CD4-positive, alpha-beta T cell treated with Interleukin-6 at 100 ng/mL for 8 hours (primary cell): ENCODE measurements around the gene MYH14.

ENCODE experiments used
- DNase-seq: peaks from one replicate; pipeline ENCODE4 v3.0.0-alpha.2; 2020; ENCODE audit warnings: mixed read lengths, low spot score

MYH14 gene

DNA sequence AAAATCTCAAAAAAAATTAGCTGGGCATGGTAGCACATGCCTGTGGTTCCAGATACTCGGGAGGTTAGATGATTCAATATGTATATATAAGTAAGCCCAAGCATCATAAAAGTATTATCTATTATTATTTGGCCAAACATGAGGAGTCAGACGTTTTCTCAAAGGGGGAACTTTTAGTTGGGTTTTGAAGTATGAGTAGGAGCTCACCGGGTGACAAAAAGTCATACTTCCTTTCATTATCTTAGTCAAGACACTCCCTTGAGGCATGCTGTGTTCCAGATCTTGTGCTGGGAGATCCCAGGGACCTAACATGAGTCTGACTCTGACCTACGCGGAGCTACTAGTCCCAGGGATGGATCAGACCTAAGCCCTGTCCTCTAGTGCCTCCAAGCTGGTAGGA, 8.2 kb upstream of the MYH14 start:
- DNase-seq, result no peak

- DNase-seq, result no peak
These were observed 7.0 kb upstream of the MYH14 start for GRCh38 chr19:50196322-50196932.

- no peak for DNase-seq
These were observed 6.1 kb upstream of the MYH14 start for GRCh38 chr19:50197348-50197747.

- DNase-seq, result no peak
These were observed 4.8 kb upstream of the MYH14 start for GRCh38 chr19:50198431-50199258.

DNA sequence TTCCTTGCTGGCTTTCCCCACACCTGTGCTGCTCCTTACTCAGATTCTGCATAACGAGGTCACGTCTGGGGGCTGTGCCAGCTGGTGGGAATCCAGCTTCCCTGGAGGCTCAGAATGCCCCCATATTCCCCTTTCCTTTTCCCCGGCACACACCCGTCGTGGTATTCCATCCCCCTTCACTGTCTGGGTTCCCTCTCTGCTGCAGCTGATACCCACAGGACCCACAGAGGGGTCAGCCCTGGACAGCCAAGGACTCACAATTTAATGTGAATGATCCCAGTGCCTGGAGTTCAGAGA, 4.2 kb upstream of the MYH14 start:
- DNase-seq, result no peak

GRCh38 chr19:50202386-50202785, 1.0 kb upstream of the MYH14 start:
- DNase-seq, result no peak

DNA sequence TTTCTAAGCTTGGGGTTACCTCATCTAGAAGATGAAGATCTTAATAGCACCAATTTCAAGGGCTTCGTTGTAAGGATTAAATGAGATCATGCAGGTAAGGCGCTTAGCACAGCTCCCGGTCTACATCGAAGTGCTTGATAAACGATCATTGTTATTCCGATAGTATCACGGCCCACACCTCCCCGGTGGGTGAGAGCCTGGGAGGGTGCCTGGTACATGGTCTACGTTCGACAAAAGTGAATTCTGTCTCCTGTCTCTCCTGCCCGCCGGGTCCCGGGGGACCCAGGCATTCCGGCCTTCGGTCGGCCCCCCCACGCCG, 501 bp upstream of the MYH14 start:
- no peak for DNase-seq

DNA sequence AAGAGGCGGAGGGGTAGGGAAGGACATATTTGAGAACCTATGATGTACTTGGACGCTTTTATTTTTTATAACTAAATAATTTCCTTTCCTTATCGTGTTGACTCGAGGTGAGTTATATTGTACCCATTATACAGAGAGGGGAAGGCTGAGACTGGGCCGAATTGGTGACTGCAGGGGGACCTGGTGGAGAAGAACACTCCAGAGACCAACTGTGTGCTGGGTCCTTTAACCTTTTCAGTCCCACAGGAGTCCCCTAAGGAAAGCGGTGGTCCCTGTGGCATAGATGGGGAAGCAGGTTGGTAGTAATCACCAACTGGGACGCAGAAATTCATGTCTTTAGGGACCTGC, 633 bp downstream of the MYH14 start:
- DNase-seq, result no peak

GRCh38 chr19:50204811-50205675, 1.6 kb downstream of the MYH14 start:
- DNase-seq, result no peak

DNA sequence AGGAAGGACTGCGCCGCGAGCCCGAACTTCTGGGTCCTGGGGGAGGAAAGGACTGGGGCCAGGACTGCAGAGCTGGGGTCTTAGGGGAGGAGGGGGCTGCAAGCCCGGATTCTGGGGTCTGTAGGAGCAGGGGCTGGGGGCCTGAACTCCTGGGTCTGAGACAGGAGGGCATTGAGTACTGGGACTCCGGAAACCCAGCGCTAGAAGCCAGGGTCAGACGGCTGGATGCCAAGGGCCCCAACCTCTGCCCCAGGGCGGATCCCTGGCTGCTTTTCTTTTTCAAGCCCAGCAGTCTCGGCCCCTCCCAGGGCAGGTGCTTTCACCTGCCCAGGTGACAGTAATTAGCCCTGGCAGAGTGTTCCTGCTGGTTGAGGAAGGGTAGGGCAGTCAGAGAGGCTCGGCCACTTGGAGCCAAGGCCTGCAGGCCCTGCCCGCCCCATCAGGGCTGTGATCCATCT, 2.3 kb downstream of the MYH14 start:
- DNase-seq, result no peak

- no peak for DNase-seq
These were observed 2.8 kb downstream of the MYH14 start for GRCh38 chr19:50206191-50206590.

DNA sequence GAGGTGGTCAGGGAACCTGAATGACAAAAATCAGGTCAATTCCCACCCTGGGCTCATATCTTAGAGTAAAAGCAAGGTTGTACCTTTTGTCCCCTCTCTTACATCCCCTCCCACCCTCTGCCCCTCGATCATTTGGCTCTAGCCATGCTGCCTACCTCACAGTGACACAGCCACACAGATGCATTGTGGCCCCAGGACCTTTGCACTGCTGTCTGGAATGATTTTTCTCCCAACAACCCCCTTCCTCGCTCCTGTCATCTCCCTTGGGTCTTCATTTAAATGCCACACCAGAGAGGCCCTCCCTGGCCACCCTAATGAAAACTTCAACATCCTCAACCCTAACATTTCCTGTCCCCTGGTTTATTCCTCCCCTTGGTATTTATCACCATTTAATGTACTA, 4.3 kb downstream of the MYH14 start:
- DNase-seq, result no peak

DNA sequence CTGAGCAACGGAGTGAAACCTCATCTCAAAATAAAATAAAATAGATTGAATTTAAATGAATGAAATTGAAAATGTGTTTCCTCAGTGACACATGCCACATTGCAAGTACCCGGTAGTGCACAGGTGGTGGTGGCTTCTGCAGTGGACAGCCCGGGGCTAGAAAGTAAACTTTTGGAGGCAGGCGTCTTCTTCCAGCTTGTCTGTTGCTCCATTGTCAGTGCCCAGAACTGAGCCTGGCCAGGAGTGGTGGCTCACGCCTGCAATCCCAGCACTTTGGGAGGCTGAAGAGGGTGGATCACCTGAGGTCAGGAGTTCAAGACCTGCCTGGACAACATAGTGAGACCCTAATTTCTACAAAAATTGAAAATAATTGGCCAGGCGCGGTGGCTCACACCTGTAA, 5.7 kb downstream of the MYH14 start:
- DNase-seq, result no peak

DNA sequence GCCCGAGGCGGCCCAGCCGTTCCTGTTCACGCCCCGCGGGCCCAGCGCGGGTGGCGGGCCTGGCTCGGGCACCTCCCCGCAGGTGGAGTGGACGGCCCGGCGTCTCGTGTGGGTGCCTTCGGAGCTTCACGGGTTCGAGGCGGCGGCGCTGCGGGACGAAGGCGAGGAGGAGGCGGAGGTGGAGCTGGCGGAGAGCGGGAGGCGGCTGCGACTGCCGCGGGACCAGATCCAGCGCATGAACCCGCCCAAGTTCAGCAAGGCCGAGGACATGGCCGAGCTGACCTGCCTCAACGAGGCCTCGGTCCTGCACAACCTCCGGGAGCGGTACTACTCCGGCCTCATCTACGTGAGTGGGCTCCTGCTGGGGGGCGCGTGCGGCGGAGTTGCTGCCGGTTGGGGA, 7.0 kb downstream of the MYH14 start:
- DNase-seq, result no peak

- no peak for DNase-seq
These were observed 10.5 kb downstream of the MYH14 start for GRCh38 chr19:50213925-50214324.

DNA sequence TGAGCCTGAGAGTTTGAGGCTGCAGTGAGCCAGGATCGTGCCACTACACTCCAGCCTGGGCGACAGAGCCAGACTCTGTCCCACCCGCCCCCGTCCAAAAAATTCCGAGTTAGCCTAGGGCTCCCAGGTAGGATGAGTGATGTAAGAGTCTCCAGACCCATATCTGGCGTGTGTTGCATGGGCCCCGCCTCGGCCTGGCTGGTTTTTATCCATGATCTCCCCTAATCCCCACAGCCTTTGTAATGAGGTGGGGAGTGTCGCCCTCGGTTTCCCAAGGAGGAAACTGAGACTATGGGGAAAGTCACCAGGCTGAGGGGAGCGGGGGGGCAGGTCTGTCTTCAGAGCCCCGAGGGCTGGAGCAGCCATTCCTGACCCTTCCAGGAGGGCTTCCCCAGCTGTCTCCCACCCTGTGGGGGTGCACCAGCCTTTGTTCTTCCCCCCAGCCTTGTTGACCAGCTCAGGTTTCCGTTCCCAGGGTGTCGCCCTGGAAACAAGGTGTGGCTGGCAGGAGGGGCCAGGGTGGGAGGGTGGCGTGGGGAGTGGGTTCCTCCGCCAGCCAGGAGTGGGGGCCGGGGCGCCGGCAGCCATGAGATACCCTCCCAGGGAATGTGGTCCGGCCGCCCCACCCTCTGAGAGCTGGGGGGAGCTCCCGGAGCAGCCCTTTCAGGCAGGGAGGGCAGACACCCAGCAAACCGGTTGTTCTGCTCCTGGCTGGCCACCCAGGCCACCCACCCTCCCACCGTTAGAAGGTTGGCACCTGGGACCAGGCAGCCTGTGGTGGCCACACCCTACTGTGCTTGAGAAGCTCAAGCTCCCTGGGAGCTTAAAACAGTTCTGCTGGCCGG, 11.5 kb downstream of the MYH14 start:
- DNase-seq, result no peak

GRCh38 chr19:50215820-50216219, 12.4 kb downstream of the MYH14 start:
- no peak for DNase-seq

DNA sequence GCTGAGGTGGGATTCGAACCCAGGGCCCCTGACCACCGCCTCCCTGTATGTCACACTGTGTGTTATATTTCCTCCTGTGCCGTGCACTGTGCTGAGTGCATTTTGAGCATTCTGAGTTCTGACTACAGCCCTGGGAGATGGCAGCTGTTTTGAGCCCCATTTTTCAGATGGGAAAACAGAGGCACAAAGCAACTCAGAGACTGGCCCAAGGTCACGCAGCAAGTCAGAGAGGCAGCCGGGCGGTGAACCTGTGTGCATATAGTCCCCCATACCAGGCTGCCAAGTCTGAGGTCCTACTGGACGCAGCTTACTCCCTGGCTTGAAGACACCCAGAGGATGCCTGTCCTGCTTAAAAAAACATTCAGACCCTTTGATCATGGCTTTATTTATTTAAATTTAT, 17.7 kb downstream of the MYH14 start:
- DNase-seq, result no peak

DNA sequence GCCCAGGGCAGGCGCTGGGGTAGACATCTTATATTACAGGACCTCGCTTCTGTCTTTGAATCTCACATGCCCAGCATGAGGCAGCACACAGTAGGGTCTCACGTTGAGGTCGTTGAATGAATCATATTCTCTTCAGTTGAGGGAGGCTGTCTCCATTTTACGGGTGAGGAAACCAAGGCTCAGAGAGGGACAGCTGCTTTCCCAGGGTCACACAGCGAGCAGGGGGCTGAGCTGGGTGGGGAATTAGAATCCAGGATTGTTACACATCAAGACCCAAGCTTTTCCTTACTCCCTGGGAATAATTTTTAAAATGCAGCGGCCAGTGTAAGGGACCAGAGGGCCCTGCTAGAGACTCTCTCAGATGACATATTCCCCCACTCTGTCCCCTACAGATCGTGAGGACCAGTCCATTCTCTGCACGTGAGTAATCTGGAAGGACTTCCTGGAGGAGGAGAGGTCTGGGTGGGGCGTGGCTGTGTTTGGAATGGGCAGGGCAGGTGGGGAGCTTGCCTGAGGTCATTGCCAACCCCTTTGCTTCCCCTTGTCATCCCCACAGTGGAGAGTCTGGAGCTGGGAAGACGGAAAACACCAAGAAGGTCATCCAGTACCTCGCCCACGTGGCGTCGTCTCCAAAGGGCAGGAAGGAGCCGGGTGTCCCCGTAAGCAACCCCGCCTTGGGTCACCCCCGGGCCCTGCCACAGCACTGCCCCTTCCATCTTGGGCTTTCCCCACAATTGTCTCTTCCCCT, 19.4 kb downstream of the MYH14 start:
- DNase-seq, result no peak

GRCh38 chr19:50223439-50223716, 20.0 kb downstream of the MYH14 start:
- DNase-seq, result no peak

GRCh38 chr19:50224986-50225747, 21.7 kb downstream of the MYH14 start:
- DNase-seq, result no peak
